ENCODE measurements around the gene UBTD1.
"Not testable (repeated sequence)": the region's sequence is repeated elsewhere in the genome, so short reads cannot be mapped to it uniquely, and the experiment has no call there.

The UBTD1 gene

GRCh38 chr10:97560731-97561381 is 62.1 kb downstream of the UBTD1 start:
- not testable (repeated sequence) for DNase-seq (ENCODE audit: low read depth in 2 of 3, low spot score in 2 of 3)

- DNase-seq (ENCODE audit: low read depth in 2 of 3, low spot score in 2 of 3): not testable (repeated sequence)
Observed at GRCh38 chr10:97561386-97562077, 62.8 kb downstream of the UBTD1 start.

- DNase-seq (ENCODE audit: low read depth in 2 of 3, low spot score in 2 of 3): not testable (repeated sequence)
Observed at GRCh38 chr10:97562329-97562728, 63.6 kb downstream of the UBTD1 start.

- DNase-seq (ENCODE audit: low read depth in 2 of 3, low spot score in 2 of 3): no peak
Observed at GRCh38 chr10:97563337-97563736, 64.6 kb downstream of the UBTD1 start.

GRCh38 chr10:97564776-97565175 is 66.1 kb downstream of the UBTD1 start:
- no peak for DNase-seq (ENCODE audit: low read depth in 2 of 3, low spot score in 2 of 3)

GRCh38 chr10:97566336-97566996 is 67.7 kb downstream of the UBTD1 start:
- DNase-seq (ENCODE audit: low read depth in 2 of 3, low spot score in 2 of 3): no peak

GRCh38 chr10:97567891-97568290 is 69.2 kb downstream of the UBTD1 start:
- DNase-seq (ENCODE audit: low read depth in 2 of 3, low spot score in 2 of 3): no peak

- no peak for DNase-seq (ENCODE audit: low read depth in 2 of 3, low spot score in 2 of 3)
Observed at GRCh38 chr10:97570146-97570788, 71.5 kb downstream of the UBTD1 start.

GRCh38 chr10:97570789-97571471 is 72.2 kb downstream of the UBTD1 start:
- no peak for DNase-seq (ENCODE audit: low read depth in 2 of 3, low spot score in 2 of 3)

GRCh38 chr10:97571622-97572021 is 72.9 kb downstream of the UBTD1 start:
- DNase-seq (ENCODE audit: low read depth in 2 of 3, low spot score in 2 of 3): no peak

- peak in 1 of 3 experiments; percentile 40 for DNase-seq (ENCODE audit: low read depth in 2 of 3, low spot score in 2 of 3)
Observed at GRCh38 chr10:97572214-97572989, 73.7 kb downstream of the UBTD1 start, which contains the start of gene ANKRD2. Gene ANKRD2 (plus strand): TSS chr10:97572779. CDS start chr10:97572789, 10 bp downstream.

GRCh38 chr10:97573021-97573420 is 74.3 kb downstream of the UBTD1 start:
- no peak for DNase-seq (ENCODE audit: low read depth in 2 of 3, low spot score in 2 of 3)

- DNase-seq (ENCODE audit: low read depth in 2 of 3, low spot score in 2 of 3): no peak
Observed at GRCh38 chr10:97573672-97574071, 74.9 kb downstream of the UBTD1 start.

- DNase-seq (ENCODE audit: low read depth in 2 of 3, low spot score in 2 of 3): no peak
Observed at GRCh38 chr10:97574374-97575126, 75.8 kb downstream of the UBTD1 start.

- DNase-seq (ENCODE audit: low read depth in 2 of 3, low spot score in 2 of 3): no peak
Observed at GRCh38 chr10:97575127-97575668, 76.5 kb downstream of the UBTD1 start.

- not testable (repeated sequence) for DNase-seq (ENCODE audit: low read depth in 2 of 3, low spot score in 2 of 3)
Observed at GRCh38 chr10:97576487-97576886, 77.8 kb downstream of the UBTD1 start.

GRCh38 chr10:97577701-97578100 is 79.0 kb downstream of the UBTD1 start:
- no peak for DNase-seq (ENCODE audit: low read depth in 2 of 3, low spot score in 2 of 3)

GRCh38 chr10:97578171-97578844 is 79.6 kb downstream of the UBTD1 start:
- no peak for DNase-seq (ENCODE audit: low read depth in 2 of 3, low spot score in 2 of 3)

Measured in activated CD8-positive, alpha-beta memory T cell treated with anti-CD3 and anti-CD28 coated beads for 48 hours (primary cell).